Right renal cortex interstitium (tissue), 3 donors: ENCODE data around the gene TMEM132C. TPM values are rescaled to one million over a fixed set of nuclear protein-coding genes. Genes with fewer than 3 reads are reported as not detected.

Source experiments
- DNase-seq, 3 donors: peaks; one replicate each; pipeline ENCODE4 v3.0.0-alpha.2; 2013; ENCODE audit warnings: low read depth in 3 of 3, low spot score in 2 of 3
- polyA plus RNA-seq, 3 donors: library from polyadenylated mRNA; unstranded; fragments of 120-200 nt; gene quantifications; one replicate each; pipeline ENCODE4 v1.2.1, GENCODE V29; 2013; ENCODE audit not compliant: insufficient read length in 3 of 3

The TMEM132C gene
- polyA plus RNA-seq, 3 donors = 1.8 to 3.1 (median 3.0) TPM

- DNase-seq = no peak
These were observed 70.6 kb downstream of the TMEM132C start for GRCh38 chr12:128337431-128338170.

- no peak for DNase-seq
These were observed 71.6 kb downstream of the TMEM132C start for GRCh38 chr12:128338386-128339125.

- DNase-seq = no peak
These were observed 72.2 kb downstream of the TMEM132C start for GRCh38 chr12:128339126-128339520.

- no peak for DNase-seq
These were observed 72.7 kb downstream of the TMEM132C start for GRCh38 chr12:128339631-128340030.

GRCh38 chr12:128353301-128353700 is 86.3 kb downstream of the TMEM132C start:
- DNase-seq = no peak

- DNase-seq = no peak
These were observed 89.6 kb downstream of the TMEM132C start for GRCh38 chr12:128356547-128356946.

- DNase-seq = no peak
These were observed 94.5 kb downstream of the TMEM132C start for GRCh38 chr12:128361400-128361995.

- no peak for DNase-seq
These were observed 98.1 kb downstream of the TMEM132C start for GRCh38 chr12:128365032-128365431.

GRCh38 chr12:128365651-128366231 is 98.8 kb downstream of the TMEM132C start:
- no peak for DNase-seq

GRCh38 chr12:128367961-128368360 is 101.0 kb downstream of the TMEM132C start:
- no peak for DNase-seq

GRCh38 chr12:128381541-128381940 is 114.6 kb downstream of the TMEM132C start:
- DNase-seq = no peak

GRCh38 chr12:128381946-128382345 is 115.0 kb downstream of the TMEM132C start:
- DNase-seq = no peak

- no peak for DNase-seq
These were observed 116.0 kb downstream of the TMEM132C start for GRCh38 chr12:128382946-128383345.

- no peak for DNase-seq
These were observed 116.5 kb downstream of the TMEM132C start for GRCh38 chr12:128383357-128383937.

GRCh38 chr12:128385736-128386135 is 118.8 kb downstream of the TMEM132C start:
- DNase-seq = no peak

GRCh38 chr12:128387811-128388422 is 120.9 kb downstream of the TMEM132C start:
- no peak for DNase-seq

- DNase-seq = peak; percentile 58 to 66 (median 62)
These were observed 121.6 kb downstream of the TMEM132C start for GRCh38 chr12:128388461-128389000.

- DNase-seq = no peak
These were observed 126.4 kb downstream of the TMEM132C start for GRCh38 chr12:128393346-128393745.

- no peak for DNase-seq
These were observed 127.2 kb downstream of the TMEM132C start for GRCh38 chr12:128394137-128394536.

- no peak for DNase-seq
These were observed 132.3 kb downstream of the TMEM132C start for GRCh38 chr12:128399253-128399652.
